Stimulated activated CD8-positive, alpha-beta memory T cell treated with anti-CD3 and anti-CD28 coated beads, Interleukin-7, amount 100 ng/mL, for 24 hours (primary cell): ENCODE data around the gene TBCEL.
"Not testable (repeated sequence)": the region's sequence is repeated elsewhere in the genome, so short reads cannot be mapped to it uniquely, and the experiment has no call there.

Experiments used
- DNase-seq: peaks from one replicate; pipeline ENCODE4 v3.0.0-alpha.2; 2020; ENCODE audit warnings: low read depth

TBCEL gene

GRCh38 chr11:121029813-121030445, 6.0 kb downstream of the TBCEL start:
- DNase-seq = no peak

- no peak for DNase-seq
Observed at GRCh38 chr11:121031167-121031566, 7.3 kb downstream of the TBCEL start.

- not testable (repeated sequence) for DNase-seq
Observed at GRCh38 chr11:121031648-121032047, 7.7 kb downstream of the TBCEL start.

GRCh38 chr11:121032546-121032945, 8.6 kb downstream of the TBCEL start:
- no peak for DNase-seq

- no peak for DNase-seq
Observed at GRCh38 chr11:121033635-121034034, 9.7 kb downstream of the TBCEL start.

- no peak for DNase-seq
Observed at GRCh38 chr11:121035169-121035755, 11.4 kb downstream of the TBCEL start.

- DNase-seq = no peak
Observed at GRCh38 chr11:121035780-121036179, 11.9 kb downstream of the TBCEL start.

GRCh38 chr11:121037016-121037415, 13.1 kb downstream of the TBCEL start:
- no peak for DNase-seq

GRCh38 chr11:121038648-121039409, 14.9 kb downstream of the TBCEL start:
- DNase-seq = no peak

GRCh38 chr11:121039971-121040613, 16.2 kb downstream of the TBCEL start:
- no peak for DNase-seq

- no peak for DNase-seq
Observed at GRCh38 chr11:121040614-121041002, 16.7 kb downstream of the TBCEL start.

GRCh38 chr11:121041072-121041471, 17.2 kb downstream of the TBCEL start:
- DNase-seq = no peak

- DNase-seq = no peak
Observed at GRCh38 chr11:121042296-121042695, 18.4 kb downstream of the TBCEL start.

- DNase-seq = no peak
Observed at GRCh38 chr11:121047926-121048325, 24.0 kb downstream of the TBCEL start.

- no peak for DNase-seq
Observed at GRCh38 chr11:121048464-121049233, 24.7 kb downstream of the TBCEL start.

- DNase-seq = no peak
Observed at GRCh38 chr11:121053244-121053643, 29.3 kb downstream of the TBCEL start.

GRCh38 chr11:121054266-121054665, 30.4 kb downstream of the TBCEL start:
- DNase-seq = no peak

- DNase-seq = no peak
Observed at GRCh38 chr11:121055076-121055475, 31.2 kb downstream of the TBCEL start.

GRCh38 chr11:121057922-121058321, 34.0 kb downstream of the TBCEL start:
- no peak for DNase-seq

- no peak for DNase-seq
Observed at GRCh38 chr11:121058941-121059340, 35.0 kb downstream of the TBCEL start.

GRCh38 chr11:121059605-121060004, 35.7 kb downstream of the TBCEL start:
- DNase-seq = no peak

GRCh38 chr11:121063728-121064127, 39.8 kb downstream of the TBCEL start:
- DNase-seq = no peak
